Measurements from ENCODE around the gene APOD.

DNA sequence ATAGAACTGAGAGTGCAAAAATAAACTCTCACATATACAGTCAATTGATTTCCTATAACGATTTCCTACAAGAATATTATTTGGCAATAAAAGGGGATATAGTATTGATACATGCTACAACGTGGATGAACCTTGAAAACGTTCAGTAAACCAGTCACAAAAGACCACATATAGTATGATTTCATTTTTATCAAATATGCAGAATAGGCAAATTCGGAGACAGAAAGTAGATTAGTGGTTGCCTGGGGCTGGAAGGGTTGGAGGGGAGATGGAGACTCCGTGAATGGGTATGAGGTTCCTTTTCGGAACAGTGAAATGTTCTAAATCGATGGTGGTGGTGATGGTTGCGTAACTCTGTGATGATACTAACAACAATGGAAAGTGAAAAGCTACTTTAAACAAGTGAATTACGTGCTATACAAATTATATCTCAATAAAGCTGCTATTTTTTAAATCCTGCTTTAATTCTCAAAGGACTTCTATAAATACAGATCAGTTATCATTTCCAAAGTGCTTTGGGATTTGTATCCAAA is 6.0 kb downstream of the APOD start:
- TF ChIP-seq BACH2 (CRISPR knock-in tag; IDR thresholded peaks at IDR 0.05; ENCODE audit: borderline replicate concordance) (no peak), CSDC2 (CRISPR knock-in tag; IDR thresholded peaks at IDR 0.05) (no peak), ZNF8 (CRISPR knock-in tag; IDR thresholded peaks at IDR 0.05) (no peak), CSRNP3 (CRISPR knock-in tag; IDR thresholded peaks at IDR 0.05) (no peak), ZNF565 (CRISPR knock-in tag; conservative IDR thresholded peaks at IDR 0.05; ENCODE audit: low read depth) (no peak), ARNTL (CRISPR knock-in tag; IDR thresholded peaks at IDR 0.05; ENCODE audit: borderline replicate concordance, low read depth) (no peak), OSR1 (CRISPR knock-in tag; IDR thresholded peaks at IDR 0.05) (no peak)
